GM10248 (cell line): ENCODE results near the gene CNIH3.

ENCODE experiments used
- CTCF ChIA-PET: fragments of 300-600 bp; sonication (Branson Sonifier 250); formaldehyde crosslinking; extraction: SDS; loops from one replicate; lab custom pipeline; 2021; ENCODE audit warnings: antibody characterized with exemption; lab: Yijun Ruan, JAX
- POLR2A ChIA-PET: fragments of 350-650 bp; sonication (Branson Sonifier 250); formaldehyde crosslinking; extraction: SDS; loops from one replicate; lab custom pipeline; 2020; ENCODE audit warnings: antibody characterized with exemption; lab: Yijun Ruan, JAX
- DNase-seq: peaks from one replicate; pipeline ENCODE4 v3.0.0; 2012; ENCODE audit errors: extremely low spot score
- CTCF ChIP-seq: IDR thresholded peaks from 2 replicates; pipeline ENCODE4 v1.5.1; 2012; ENCODE audit warnings: mild to moderate bottlenecking, low read depth; ENCODE audit errors: extremely low read depth, missing control alignments, control extremely low read depth

Gene CNIH3

GRCh38 chr1:224689374-224689773 is 73.3 kb downstream of the CNIH3 start:
- ChIA-PET POLR2A (no interaction called here), CTCF (no interaction called here)
- no peak for DNase-seq
- no peak for TF ChIP-seq CTCF

GRCh38 chr1:224690576-224690975 is 74.5 kb downstream of the CNIH3 start:
- CTCF ChIA-PET: interaction anchor here (1.6 kb wide), 1 partner anchor 13 kb away, joined by 3 read pairs; no protein-coding TSS in a partner anchor
- TF ChIP-seq CTCF: no peak

GRCh38 chr1:224691148-224691925 is 75.2 kb downstream of the CNIH3 start:
- no peak for TF ChIP-seq CTCF
- ChIA-PET POLR2A (no interaction called here), CTCF (interaction anchor here (1.0 to 1.7 kb wide), 3 partner anchors 11 to 13 kb away, joined by 3 to 5 read pairs (median 4); no protein-coding TSS in a partner anchor)
- DNase-seq: no peak

More at GRCh38 chr1:224690576-224690975, 74.5 kb downstream of the CNIH3 start:
- DNase-seq: no peak
- POLR2A ChIA-PET: no interaction called here

GRCh38 chr1:224694969-224695368 is 78.9 kb downstream of the CNIH3 start:
- no peak for TF ChIP-seq CTCF
- no peak for DNase-seq
- CTCF ChIA-PET: interaction anchor here (0.8 to 1.2 kb wide), 2 partner anchors 9 to 16 kb away, joined by 3 read pairs; no protein-coding TSS in a partner anchor
- POLR2A ChIA-PET: no interaction called here

GRCh38 chr1:224696021-224696420 is 79.9 kb downstream of the CNIH3 start:
- POLR2A ChIA-PET: no interaction called here
- CTCF ChIA-PET: interaction anchor here (2.1 kb wide), 1 partner anchor 24 kb away, joined by 4 read pairs; no protein-coding TSS in a partner anchor
- TF ChIP-seq CTCF: no peak

GRCh38 chr1:224696891-224697765 is 81.0 kb downstream of the CNIH3 start:
- DNase-seq: no peak
- ChIA-PET POLR2A (no interaction called here), CTCF (interaction anchor here (1.2 to 2.1 kb wide), 2 partner anchors 23 to 74 kb away, joined by 3 to 4 read pairs; no protein-coding TSS in a partner anchor)

More at GRCh38 chr1:224696021-224696420, 79.9 kb downstream of the CNIH3 start:
- no peak for DNase-seq

More at GRCh38 chr1:224696891-224697765, 81.0 kb downstream of the CNIH3 start:
- TF ChIP-seq CTCF: no peak
